WTC11 (cell line): ENCODE results near the gene SNCAIP. TPM values are rescaled to one million over a fixed set of nuclear protein-coding genes. Genes with fewer than 3 reads are reported as not detected.

Experiments
- ATAC-seq: fragments of 200-7000 bp; cut with Tn5 transposase; 2 replicates; pipeline ENCODE4 v1.10.0; 2021; ENCODE audit warnings: mild to moderate bottlenecking, moderate library complexity
- CTCF ChIA-PET: fragments of 300-600 bp; sonication (Branson Sonifier 250); formaldehyde crosslinking; loops from one replicate; lab custom pipeline; 2021; ENCODE audit warnings: antibody characterized with exemption; lab: Charles Lee
- POLR2A ChIA-PET: fragments of 350-600 bp; sonication (Branson Sonifier 250); formaldehyde crosslinking; loops from one replicate; lab custom pipeline; 2021; ENCODE audit warnings: antibody characterized with exemption; lab: Charles Lee
- DNase-seq: peaks from one replicate; pipeline ENCODE4 v3.0.0; 2021; ENCODE audit warnings: low spot score
- H3K27ac Mint-ChIP-seq: 2 replicates; pipeline ENCODE4 v1.8.0; 2021; ENCODE audit warnings: mixed read lengths
- H3K27me3 Mint-ChIP-seq: 2 replicates; pipeline ENCODE4 v1.8.0; 2021; ENCODE audit warnings: low read depth, mild to moderate bottlenecking, moderate library complexity, mixed read lengths
- H3K36me3 Mint-ChIP-seq: 2 replicates; pipeline ENCODE4 v1.8.0; 2021; ENCODE audit warnings: mixed read lengths
- H3K4me1 Mint-ChIP-seq: 2 replicates; pipeline ENCODE4 v1.8.0; 2022; ENCODE audit warnings: mixed read lengths
- H3K4me3 Mint-ChIP-seq: 2 replicates; pipeline ENCODE4 v1.8.0; 2021; ENCODE audit warnings: mild to moderate bottlenecking, moderate library complexity, mixed read lengths
- H3K9me3 Mint-ChIP-seq: 2 replicates; pipeline ENCODE4 v1.8.0; 2021; ENCODE audit warnings: mixed read lengths
- CREB1 ChIP-seq: sonication (generic); formaldehyde crosslinking; IDR thresholded peaks from 2 replicates; pipeline ENCODE4 v1.8.0; 2023; ENCODE audit warnings: mild to moderate bottlenecking, missing genetic modification reagents
- EMX1 ChIP-seq: fragments of 250-450 bp; sonication (Bioruptor Pico); IDR thresholded peaks from 2 replicates; pipeline ENCODE4 v1.8.0; 2021; ENCODE audit warnings: mild to moderate bottlenecking
- GRHL2 ChIP-seq: fragments of 250-450 bp; sonication (Bioruptor Pico); IDR thresholded peaks from 2 replicates; pipeline ENCODE4 v1.8.0; 2022; ENCODE audit warnings: mild to moderate bottlenecking, moderate library complexity; ENCODE audit not compliant: insufficient replicate concordance, severe bottlenecking
- JAZF1 ChIP-seq: fragments of 250-450 bp; sonication (Bioruptor Pico); IDR thresholded peaks from 2 replicates; pipeline ENCODE4 v1.9.0; 2021; ENCODE audit warnings: moderate library complexity, mild to moderate bottlenecking, inconsistent platforms
- NFATC4 ChIP-seq: fragments of 250-450 bp; sonication (Bioruptor Pico); IDR thresholded peaks from 2 replicates; pipeline ENCODE4 v1.9.0; 2021; ENCODE audit warnings: mild to moderate bottlenecking
- NFE2L1 ChIP-seq: sonication (generic); formaldehyde crosslinking; IDR thresholded peaks from 2 replicates; pipeline ENCODE4 v1.8.1; 2023; ENCODE audit warnings: missing genetic modification reagents
- NR2C2 ChIP-seq: sonication (generic); formaldehyde crosslinking; IDR thresholded peaks from 2 replicates; pipeline ENCODE4 v1.8.0; 2022; ENCODE audit warnings: mild to moderate bottlenecking, missing genetic modification reagents
- PRRX2 ChIP-seq: fragments of 250-450 bp; sonication (Bioruptor Pico); IDR thresholded peaks from 2 replicates; pipeline ENCODE4 v1.8.0; 2021; ENCODE audit warnings: mild to moderate bottlenecking
- ZNF121 ChIP-seq: sonication (generic); formaldehyde crosslinking; IDR thresholded peaks from 2 replicates; pipeline ENCODE4 v1.8.0; 2023; ENCODE audit warnings: missing genetic modification reagents
- ZNF317 ChIP-seq: sonication (generic); formaldehyde crosslinking; IDR thresholded peaks from 2 replicates; pipeline ENCODE4 v1.8.1; 2023; ENCODE audit warnings: low read depth, mild to moderate bottlenecking, moderate library complexity, missing genetic modification reagents, borderline replicate concordance
- total RNA-seq: library from RNA; stranded (reverse); gene quantifications from 3 replicates; pipeline ENCODE4 v1.2.3, GENCODE V29; 2021
- TF ChIP-seq, protein P1 (sequence below): fragments of 250-450 bp; sonication (Bioruptor Pico); IDR thresholded peaks from 2 replicates; pipeline ENCODE4 v1.9.0; 2021; ENCODE audit warnings: mild to moderate bottlenecking, borderline replicate concordance
- TF ChIP-seq, protein P2 (sequence below): sonication (generic); formaldehyde crosslinking; IDR thresholded peaks from 2 replicates; pipeline ENCODE4 v1.8.1; 2023; ENCODE audit warnings: mild to moderate bottlenecking, missing genetic modification reagents, borderline replicate concordance
- TF ChIP-seq, protein P3 (sequence below): sonication (generic); formaldehyde crosslinking; IDR thresholded peaks from 2 replicates; pipeline ENCODE4 v1.8.1; 2023; ENCODE audit warnings: mild to moderate bottlenecking, missing genetic modification reagents
- TF ChIP-seq, protein P4 (sequence below): sonication (generic); formaldehyde crosslinking; IDR thresholded peaks from 2 replicates; pipeline ENCODE4 v1.8.1; 2023; ENCODE audit warnings: mild to moderate bottlenecking, missing genetic modification reagents, moderate library complexity
- TF ChIP-seq, protein P5 (sequence below): fragments of 200-600 bp; IDR thresholded peaks from 2 replicates; pipeline ENCODE4 v1.8.0; 2022; ENCODE audit warnings: antibody characterized with exemption
- TF ChIP-seq, protein P6 (sequence below): sonication (generic); formaldehyde crosslinking; conservative IDR thresholded peaks from 2 replicates; pipeline ENCODE4 v1.8.1; 2022; ENCODE audit warnings: mild to moderate bottlenecking, missing genetic modification reagents
- TF ChIP-seq, protein P7 (sequence below): sonication (generic); formaldehyde crosslinking; IDR thresholded peaks from 2 replicates; pipeline ENCODE4 v1.8.1; 2022; ENCODE audit warnings: low read depth, mild to moderate bottlenecking, moderate library complexity, missing genetic modification reagents, borderline replicate concordance
- TF ChIP-seq, protein P8 (sequence below): fragments of 250-450 bp; sonication (Bioruptor Pico); IDR thresholded peaks from 2 replicates; pipeline ENCODE4 v1.9.0; 2021; ENCODE audit warnings: mild to moderate bottlenecking

Gene SNCAIP
- total RNA-seq, 1 experiment from 2014 or later = 10.0 TPM

DNA sequence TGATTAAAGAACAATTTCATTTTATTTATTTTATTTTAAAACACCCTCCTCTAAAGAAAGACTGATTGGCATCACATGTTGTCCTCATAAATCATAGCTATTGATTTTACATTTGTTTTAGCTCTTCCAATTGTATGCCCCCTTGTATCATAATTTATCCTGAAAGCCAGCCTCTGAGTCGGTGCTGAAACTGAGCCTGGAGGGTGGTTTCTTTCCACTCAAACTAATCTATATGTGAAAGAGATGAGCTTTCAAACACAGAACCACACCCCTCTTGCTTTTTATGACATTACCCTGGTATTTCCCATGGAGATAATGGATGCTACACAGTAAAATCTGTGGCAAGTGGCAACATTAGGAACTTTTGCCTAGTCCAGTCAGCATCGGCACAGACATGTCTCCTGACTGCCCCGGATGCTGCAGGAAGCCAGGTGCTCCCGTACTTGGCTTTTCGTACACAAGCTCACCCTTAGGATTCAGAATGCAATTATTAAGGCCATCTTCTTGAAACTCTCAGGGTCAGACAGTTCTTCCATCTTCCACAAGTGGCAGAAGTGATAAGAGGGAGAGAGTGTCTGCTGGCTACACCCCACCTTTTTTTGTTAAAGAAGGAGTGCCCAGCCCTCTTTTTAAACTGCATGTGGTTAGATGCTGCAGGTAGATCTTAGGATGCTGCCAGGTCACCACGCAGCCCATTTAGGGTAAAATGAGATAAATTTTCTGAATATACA is 91.1 kb downstream of the SNCAIP start (continued):
- TF ChIP-seq, protein P1, sequence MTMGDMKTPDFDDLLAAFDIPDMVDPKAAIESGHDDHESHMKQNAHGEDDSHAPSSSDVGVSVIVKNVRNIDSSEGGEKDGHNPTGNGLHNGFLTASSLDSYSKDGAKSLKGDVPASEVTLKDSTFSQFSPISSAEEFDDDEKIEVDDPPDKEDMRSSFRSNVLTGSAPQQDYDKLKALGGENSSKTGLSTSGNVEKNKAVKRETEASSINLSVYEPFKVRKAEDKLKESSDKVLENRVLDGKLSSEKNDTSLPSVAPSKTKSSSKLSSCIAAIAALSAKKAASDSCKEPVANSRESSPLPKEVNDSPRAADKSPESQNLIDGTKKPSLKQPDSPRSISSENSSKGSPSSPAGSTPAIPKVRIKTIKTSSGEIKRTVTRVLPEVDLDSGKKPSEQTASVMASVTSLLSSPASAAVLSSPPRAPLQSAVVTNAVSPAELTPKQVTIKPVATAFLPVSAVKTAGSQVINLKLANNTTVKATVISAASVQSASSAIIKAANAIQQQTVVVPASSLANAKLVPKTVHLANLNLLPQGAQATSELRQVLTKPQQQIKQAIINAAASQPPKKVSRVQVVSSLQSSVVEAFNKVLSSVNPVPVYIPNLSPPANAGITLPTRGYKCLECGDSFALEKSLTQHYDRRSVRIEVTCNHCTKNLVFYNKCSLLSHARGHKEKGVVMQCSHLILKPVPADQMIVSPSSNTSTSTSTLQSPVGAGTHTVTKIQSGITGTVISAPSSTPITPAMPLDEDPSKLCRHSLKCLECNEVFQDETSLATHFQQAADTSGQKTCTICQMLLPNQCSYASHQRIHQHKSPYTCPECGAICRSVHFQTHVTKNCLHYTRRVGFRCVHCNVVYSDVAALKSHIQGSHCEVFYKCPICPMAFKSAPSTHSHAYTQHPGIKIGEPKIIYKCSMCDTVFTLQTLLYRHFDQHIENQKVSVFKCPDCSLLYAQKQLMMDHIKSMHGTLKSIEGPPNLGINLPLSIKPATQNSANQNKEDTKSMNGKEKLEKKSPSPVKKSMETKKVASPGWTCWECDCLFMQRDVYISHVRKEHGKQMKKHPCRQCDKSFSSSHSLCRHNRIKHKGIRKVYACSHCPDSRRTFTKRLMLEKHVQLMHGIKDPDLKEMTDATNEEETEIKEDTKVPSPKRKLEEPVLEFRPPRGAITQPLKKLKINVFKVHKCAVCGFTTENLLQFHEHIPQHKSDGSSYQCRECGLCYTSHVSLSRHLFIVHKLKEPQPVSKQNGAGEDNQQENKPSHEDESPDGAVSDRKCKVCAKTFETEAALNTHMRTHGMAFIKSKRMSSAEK (CRISPR knock-in tag) = no peak
- TF ChIP-seq, protein P2, sequence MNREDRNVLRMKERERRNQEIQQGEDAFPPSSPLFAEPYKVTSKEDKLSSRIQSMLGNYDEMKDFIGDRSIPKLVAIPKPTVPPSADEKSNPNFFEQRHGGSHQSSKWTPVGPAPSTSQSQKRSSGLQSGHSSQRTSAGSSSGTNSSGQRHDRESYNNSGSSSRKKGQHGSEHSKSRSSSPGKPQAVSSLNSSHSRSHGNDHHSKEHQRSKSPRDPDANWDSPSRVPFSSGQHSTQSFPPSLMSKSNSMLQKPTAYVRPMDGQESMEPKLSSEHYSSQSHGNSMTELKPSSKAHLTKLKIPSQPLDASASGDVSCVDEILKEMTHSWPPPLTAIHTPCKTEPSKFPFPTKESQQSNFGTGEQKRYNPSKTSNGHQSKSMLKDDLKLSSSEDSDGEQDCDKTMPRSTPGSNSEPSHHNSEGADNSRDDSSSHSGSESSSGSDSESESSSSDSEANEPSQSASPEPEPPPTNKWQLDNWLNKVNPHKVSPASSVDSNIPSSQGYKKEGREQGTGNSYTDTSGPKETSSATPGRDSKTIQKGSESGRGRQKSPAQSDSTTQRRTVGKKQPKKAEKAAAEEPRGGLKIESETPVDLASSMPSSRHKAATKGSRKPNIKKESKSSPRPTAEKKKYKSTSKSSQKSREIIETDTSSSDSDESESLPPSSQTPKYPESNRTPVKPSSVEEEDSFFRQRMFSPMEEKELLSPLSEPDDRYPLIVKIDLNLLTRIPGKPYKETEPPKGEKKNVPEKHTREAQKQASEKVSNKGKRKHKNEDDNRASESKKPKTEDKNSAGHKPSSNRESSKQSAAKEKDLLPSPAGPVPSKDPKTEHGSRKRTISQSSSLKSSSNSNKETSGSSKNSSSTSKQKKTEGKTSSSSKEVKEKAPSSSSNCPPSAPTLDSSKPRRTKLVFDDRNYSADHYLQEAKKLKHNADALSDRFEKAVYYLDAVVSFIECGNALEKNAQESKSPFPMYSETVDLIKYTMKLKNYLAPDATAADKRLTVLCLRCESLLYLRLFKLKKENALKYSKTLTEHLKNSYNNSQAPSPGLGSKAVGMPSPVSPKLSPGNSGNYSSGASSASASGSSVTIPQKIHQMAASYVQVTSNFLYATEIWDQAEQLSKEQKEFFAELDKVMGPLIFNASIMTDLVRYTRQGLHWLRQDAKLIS (CRISPR knock-in tag) = no peak
- no peak for TF ChIP-seq EMX1 (CRISPR knock-in tag)
- TF ChIP-seq, all 79 proteins: peak for 0

DNA sequence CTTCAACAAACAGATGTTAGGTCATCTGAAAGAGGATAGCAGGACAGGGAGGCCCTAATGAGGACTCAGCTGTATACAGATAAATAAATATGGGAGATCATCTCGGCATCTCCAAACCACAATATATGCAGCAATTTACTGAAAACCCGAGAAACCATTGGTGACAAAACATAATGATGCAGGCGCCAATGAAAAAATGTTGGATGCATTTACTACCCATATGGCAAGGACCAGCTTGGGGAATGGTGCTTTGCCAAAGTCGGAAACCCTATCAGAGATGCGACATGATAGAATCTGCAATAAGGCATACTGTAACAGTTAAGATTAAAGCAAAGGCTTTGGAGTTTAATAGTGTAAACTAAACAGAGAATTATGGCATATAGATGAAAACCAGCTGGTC is 92.0 kb downstream of the SNCAIP start:
- Mint-ChIP-seq H3K36me3 (no peaks in the 10 kb centered on the region), H3K4me1 (peaks cover 28% of the 10 kb centered on the region), H3K4me3 (no peak overlapping the region), H3K27ac (no peak overlapping the region), H3K9me3 (no peaks in the 10 kb centered on the region), H3K27me3 (no peaks in the 10 kb centered on the region)
- DNase-seq = no peak
- CTCF ChIA-PET = interaction anchor here (1.2 kb wide), 1 partner anchor 209 kb away, joined by 3 read pairs; no protein-coding TSS in a partner anchor
- no peak for ATAC-seq
- POLR2A ChIA-PET = no interaction called here
- TF ChIP-seq ZNF317 (CRISPR knock-in tag) (no peak), CREB1 (CRISPR knock-in tag) (no peak), PRRX2 (no peak), JAZF1 (no peak), GRHL2 (CRISPR knock-in tag) (no peak), NFE2L1 (CRISPR knock-in tag) (no peak), NR2C2 (CRISPR knock-in tag) (no peak), NFATC4 (CRISPR knock-in tag) (no peak), EMX1 (CRISPR knock-in tag) (no peak), ZNF121 (CRISPR knock-in tag) (no peak)
- TF ChIP-seq, protein P3, sequence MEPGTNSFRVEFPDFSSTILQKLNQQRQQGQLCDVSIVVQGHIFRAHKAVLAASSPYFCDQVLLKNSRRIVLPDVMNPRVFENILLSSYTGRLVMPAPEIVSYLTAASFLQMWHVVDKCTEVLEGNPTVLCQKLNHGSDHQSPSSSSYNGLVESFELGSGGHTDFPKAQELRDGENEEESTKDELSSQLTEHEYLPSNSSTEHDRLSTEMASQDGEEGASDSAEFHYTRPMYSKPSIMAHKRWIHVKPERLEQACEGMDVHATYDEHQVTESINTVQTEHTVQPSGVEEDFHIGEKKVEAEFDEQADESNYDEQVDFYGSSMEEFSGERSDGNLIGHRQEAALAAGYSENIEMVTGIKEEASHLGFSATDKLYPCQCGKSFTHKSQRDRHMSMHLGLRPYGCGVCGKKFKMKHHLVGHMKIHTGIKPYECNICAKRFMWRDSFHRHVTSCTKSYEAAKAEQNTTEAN (CRISPR knock-in tag) = no peak
- TF ChIP-seq, protein P4, sequence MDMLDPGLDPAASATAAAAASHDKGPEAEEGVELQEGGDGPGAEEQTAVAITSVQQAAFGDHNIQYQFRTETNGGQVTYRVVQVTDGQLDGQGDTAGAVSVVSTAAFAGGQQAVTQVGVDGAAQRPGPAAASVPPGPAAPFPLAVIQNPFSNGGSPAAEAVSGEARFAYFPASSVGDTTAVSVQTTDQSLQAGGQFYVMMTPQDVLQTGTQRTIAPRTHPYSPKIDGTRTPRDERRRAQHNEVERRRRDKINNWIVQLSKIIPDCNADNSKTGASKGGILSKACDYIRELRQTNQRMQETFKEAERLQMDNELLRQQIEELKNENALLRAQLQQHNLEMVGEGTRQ = no peak
- TF ChIP-seq, protein P5, sequence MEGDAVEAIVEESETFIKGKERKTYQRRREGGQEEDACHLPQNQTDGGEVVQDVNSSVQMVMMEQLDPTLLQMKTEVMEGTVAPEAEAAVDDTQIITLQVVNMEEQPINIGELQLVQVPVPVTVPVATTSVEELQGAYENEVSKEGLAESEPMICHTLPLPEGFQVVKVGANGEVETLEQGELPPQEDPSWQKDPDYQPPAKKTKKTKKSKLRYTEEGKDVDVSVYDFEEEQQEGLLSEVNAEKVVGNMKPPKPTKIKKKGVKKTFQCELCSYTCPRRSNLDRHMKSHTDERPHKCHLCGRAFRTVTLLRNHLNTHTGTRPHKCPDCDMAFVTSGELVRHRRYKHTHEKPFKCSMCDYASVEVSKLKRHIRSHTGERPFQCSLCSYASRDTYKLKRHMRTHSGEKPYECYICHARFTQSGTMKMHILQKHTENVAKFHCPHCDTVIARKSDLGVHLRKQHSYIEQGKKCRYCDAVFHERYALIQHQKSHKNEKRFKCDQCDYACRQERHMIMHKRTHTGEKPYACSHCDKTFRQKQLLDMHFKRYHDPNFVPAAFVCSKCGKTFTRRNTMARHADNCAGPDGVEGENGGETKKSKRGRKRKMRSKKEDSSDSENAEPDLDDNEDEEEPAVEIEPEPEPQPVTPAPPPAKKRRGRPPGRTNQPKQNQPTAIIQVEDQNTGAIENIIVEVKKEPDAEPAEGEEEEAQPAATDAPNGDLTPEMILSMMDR = no peak
- TF ChIP-seq, protein P6, sequence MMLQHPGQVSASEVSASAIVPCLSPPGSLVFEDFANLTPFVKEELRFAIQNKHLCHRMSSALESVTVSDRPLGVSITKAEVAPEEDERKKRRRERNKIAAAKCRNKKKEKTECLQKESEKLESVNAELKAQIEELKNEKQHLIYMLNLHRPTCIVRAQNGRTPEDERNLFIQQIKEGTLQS (CRISPR knock-in tag) = no peak
- TF ChIP-seq, protein P7, sequence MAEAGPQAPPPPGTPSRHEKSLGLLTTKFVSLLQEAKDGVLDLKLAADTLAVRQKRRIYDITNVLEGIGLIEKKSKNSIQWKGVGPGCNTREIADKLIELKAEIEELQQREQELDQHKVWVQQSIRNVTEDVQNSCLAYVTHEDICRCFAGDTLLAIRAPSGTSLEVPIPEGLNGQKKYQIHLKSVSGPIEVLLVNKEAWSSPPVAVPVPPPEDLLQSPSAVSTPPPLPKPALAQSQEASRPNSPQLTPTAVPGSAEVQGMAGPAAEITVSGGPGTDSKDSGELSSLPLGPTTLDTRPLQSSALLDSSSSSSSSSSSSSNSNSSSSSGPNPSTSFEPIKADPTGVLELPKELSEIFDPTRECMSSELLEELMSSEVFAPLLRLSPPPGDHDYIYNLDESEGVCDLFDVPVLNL (CRISPR knock-in tag) = no peak
- TF ChIP-seq, protein P8, sequence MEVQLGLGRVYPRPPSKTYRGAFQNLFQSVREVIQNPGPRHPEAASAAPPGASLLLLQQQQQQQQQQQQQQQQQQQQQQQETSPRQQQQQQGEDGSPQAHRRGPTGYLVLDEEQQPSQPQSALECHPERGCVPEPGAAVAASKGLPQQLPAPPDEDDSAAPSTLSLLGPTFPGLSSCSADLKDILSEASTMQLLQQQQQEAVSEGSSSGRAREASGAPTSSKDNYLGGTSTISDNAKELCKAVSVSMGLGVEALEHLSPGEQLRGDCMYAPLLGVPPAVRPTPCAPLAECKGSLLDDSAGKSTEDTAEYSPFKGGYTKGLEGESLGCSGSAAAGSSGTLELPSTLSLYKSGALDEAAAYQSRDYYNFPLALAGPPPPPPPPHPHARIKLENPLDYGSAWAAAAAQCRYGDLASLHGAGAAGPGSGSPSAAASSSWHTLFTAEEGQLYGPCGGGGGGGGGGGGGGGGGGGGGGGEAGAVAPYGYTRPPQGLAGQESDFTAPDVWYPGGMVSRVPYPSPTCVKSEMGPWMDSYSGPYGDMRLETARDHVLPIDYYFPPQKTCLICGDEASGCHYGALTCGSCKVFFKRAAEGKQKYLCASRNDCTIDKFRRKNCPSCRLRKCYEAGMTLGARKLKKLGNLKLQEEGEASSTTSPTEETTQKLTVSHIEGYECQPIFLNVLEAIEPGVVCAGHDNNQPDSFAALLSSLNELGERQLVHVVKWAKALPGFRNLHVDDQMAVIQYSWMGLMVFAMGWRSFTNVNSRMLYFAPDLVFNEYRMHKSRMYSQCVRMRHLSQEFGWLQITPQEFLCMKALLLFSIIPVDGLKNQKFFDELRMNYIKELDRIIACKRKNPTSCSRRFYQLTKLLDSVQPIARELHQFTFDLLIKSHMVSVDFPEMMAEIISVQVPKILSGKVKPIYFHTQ (CRISPR knock-in tag) = no peak
